Stimulated activated naive CD4-positive, alpha-beta T cell (primary cell): ENCODE measurements around the gene STIP1.
"Not testable (repeated sequence)": the region's sequence is repeated elsewhere in the genome, so short reads cannot be mapped to it uniquely, and the experiment has no call there.

Experiments
- DNase-seq, 6 experiments: peaks; one replicate each; lab custom pipeline; 2025; lab: John Stamatoyannopoulos, UW

STIP1 gene

DNA sequence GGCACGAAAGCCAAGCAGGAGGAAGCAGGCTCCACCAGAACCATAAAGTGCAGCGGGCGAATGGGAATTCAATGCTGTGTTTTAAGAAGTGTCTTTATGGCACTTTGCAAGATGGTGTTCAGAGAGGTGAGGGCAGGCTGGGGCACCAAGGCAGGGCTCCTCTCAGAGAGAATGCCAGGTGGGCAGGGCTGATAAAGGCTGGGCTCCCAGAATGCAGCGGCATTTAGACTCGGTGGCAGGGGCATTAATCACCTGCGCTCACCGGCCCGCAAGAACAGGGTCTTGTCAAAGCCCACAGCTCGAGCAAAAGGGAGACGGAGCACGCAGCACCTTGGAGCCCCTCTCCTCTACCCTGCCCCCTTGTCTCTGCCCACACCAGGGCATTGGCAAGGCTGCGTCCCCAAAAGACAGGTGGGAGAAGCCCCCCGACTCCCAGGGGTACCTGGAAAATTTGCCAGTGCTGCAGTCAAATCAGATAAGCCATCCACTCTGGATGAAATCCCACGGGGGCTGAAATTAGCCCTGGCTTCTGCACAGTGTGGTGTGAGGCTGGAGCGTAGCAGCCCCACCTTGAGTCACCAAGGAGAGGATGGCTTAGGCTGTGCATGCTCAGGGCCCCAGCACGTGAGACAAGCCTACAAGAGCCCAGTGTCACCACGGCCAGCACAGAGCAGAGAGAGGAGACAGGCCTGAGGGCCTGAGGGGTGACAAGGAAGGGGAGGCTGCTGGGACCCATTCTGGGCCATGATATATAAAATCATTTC, 28.2 kb upstream of the STIP1 start:
- DNase-seq = no peak

DNA sequence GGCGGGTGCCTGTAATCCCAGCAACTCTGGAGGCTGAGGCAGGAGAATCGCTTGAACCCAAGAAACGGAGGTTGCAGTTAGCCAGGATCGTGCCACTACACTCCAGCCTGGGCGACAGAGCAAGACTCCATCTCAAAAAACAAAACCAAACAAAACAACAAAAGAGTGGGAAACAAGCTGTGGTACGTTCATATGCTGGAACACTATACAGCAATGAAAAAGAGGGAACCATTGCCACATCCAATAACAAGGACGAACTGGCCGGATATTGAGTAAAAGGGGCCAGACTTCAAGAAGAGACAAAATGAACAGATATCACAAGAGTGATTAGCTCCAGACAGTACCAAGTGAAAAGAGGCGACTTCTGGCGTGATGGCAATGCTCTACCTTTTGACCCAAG, 24.9 kb upstream of the STIP1 start:
- no peak for DNase-seq

DNA sequence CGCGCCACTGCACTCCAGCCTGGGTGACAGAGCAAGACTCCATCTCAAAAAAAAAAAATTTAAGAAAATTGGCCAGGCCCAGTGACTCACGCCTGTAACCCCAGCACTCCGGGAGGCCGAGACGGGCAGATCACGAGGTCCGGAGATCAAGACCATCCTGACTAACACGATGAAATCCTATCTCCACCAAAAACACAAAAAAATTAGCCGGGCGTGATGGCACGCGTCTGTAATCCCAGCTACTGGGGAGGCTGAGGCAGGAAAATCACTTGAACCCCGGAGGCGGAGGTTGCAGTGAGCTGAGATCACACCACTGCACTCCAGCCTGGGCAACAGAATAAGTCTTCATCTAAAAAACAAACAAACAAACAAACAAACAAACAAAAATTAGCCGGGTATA, 23.2 kb upstream of the STIP1 start:
- DNase-seq = not testable (repeated sequence)

DNA sequence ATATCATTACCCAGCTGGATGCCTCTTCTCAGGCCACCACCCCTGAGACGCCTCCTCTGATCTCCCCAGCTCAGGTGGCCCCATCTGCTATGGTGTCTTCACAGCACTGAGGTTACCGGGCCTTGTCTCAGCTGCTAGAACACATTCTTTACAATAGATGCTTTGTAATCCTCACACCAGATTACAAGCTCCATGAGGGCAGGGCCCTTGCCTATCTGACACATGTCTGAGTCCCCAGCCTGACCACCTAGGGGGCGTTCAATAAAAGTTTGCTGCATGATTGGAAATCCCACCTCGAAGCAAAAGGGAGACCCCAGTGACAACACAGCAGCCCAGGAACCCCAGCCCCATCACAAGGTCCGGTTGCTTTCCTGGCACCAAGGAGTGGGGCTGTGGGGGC, 22.0 kb upstream of the STIP1 start:
- DNase-seq = no peak

DNA sequence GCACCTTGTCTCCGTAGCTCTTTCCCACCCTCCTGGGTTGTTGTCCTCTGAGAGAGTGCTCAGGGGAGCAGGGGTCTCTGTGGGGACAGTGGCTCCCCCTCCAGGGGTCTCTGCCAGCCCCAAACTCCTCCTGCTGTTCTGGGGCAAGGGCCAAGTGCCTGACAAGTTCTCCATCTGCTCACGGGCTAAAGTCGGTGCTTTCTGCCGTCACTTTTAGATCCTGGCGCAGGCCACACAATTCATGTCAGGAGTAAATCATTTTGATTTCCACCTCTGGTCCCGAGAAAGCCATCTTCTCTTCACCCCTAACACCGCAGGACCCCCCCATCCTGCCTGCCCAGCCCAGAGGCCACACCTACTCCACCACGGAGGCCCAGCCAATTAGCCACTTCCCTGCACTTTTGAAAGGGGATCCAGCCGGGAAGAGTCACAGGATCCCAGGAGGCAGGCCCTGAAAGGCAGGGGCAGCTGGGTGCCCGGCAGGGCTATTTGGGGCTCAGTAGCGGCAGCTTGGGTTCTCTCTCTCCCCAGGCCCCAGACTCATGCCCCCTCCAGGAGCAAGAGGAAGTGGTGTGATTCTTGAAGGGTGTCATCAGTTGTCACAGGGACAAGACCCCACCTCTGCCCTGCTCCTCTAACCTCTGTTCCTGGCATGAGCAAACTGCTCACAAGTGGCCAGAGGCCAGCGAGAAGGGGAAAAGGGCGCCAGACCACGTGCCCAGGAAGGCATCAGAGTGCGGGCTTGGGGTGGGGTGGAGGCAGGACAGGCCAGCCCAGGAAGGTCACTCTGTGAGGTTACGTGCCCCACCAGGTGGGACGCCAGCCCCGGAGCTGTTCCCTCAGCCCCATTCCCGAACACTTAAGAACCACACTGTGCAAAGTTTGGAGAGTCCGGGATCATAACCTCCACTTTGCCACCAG, 21.3 kb upstream of the STIP1 start:
- DNase-seq = no peak

DNA sequence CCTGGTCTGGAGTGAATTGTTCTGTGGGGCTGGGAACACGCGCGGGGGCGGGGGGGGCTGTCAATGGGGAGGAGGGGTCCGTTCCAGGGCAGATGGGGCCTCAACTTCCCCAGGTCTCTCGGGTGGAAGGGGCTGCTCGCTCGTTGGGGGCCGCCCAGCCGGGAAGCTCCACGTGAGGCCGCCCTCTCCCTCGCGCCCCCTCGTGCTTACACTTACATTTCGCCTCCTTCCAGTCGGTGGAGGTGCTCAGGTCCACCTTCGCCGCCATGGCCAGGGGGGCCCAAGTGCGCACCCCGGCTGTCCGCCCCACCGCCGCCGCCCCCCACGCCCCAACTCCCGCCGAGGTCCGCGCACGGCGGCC, 20.5 kb upstream of the STIP1 start:
- DNase-seq = no peak

DNA sequence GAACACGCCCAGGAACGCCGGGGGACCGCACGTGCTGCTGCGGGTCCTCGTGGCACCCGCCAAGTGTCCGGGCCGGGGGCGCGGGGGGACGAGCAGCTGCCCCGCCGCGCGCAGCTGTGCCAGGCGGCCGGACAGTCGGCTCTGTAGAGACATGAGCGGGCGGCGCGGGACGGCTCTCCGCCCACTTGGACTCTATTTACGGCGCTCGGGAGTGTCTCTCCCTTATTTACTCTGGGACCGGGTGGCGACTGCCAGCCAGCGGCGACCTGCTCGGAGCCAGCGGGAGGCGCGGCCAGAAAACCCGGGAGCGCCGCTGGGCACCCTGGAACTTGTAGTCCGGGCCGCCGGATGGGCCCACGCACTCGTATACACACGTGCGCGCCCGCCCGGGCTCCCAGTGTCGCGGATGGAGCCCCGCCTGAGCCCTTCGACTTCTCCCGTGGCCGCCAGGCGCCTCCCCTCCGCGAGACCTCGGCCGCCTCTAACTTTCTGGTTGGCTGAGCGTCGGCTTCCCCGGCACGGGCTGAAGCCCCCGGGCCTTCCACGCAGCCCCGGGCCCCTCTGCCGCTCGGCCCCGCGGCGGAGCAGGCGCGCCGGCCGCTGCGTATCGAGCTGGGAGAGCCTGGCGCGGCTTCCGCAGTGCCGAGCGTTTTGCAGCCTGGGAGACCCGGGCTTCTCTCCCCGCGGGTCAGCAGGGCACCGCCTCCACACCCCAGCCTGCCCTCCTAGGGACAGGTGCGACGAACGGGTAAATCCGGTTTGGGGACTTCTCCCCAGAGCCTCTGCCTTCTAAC, 19.9 kb upstream of the STIP1 start, which contains the start of gene MACROD1:
Gene MACROD1, minus strand, starts transcription at position 272 of the 794 bp plus-strand sequence. Its CDS starts 119 bp downstream, at position 153.
- peak; percentile 47 to 72 (median 66) for DNase-seq

DNA sequence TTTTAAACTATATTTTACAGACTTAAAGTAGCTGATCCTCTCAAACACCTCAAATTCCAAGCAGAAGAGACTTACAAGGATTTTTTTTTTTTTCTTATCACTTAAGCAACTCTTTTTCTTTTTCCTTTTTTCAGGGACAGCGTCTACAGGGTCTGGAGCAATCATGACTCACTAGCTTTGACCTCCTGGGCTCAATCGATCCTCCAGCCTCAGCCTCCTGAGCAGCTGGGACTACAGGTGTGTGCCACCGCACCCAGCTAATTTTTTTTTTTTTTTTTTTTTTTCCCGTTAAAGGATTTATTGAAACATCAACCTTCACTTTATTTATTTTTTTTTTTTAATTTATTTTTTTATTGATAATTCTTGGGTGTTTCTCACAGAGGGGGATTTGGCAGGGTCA, 15.6 kb upstream of the STIP1 start:
- DNase-seq = no peak

DNA sequence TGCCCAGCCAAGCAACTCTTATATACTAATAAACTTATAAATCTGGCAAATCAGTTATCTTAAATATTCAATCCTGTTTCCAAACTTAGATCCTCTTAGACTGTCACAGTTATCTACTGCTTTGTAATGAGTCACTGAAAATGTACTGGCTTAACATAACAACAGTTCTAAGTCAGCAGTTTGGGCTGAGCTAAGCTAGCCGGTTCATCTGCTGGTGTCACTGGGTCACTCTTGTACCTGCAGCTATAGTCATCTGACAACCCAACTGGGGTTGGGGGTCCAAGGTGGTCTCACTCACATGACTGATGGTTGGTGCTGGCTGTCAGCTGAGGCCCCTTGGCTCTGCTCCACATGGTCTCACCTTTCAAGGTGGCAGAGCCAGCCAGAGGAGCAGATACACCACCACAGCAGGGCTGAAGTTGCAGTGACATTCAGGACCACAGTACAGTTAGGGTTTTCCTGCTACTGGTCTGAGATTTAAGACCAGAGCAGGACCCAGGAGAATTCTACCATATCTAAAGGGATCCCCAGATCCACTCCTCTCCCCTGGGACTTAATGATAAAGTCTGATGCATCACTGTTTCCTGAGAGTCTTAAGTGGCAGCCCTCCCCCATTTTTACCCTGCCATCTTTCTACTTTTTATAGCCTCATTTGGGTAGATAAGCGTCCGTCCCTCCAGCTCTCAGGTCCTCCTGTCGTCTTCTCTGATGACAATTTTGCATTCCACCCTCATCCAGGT, 12.2 kb upstream of the STIP1 start:
- no peak for DNase-seq

DNA sequence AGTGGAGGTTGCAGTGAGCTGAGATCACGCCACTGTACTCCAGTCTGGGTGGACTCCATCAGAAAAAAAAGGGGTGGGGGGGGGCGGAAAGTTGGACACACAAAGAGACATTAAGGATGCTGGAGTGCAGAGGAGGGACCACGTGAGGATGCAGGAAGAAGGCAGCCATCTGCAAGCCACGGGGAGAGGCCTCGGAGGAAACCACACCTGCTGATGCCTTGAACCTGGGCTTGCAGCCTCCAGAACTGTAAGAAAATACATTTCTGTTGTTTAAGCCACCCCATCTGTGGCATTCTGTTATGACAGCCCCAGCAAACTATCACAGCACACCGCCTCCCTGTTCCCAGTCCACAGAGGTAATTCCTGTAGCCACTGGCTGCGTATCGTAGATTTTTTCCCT, 9.2 kb upstream of the STIP1 start:
- DNase-seq = no peak

DNA sequence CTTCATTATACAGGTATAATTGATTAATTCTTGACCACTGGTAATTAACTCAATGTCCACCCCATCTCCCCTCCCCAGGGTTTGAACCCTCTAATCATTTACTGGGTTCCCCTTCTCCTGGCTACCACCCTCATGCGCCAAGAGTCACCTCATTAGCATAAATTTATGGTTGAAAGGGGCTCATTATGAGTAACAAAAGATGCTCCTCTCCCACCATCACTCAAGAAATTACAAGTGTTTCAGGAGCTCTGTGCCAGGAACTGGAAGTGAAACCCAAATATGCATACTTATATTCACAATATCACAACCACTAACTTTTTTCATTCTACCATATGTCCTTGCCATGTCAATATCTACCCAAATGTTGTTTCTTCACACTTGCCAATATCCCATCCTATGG, 7.8 kb upstream of the STIP1 start:
- DNase-seq = no peak

DNA sequence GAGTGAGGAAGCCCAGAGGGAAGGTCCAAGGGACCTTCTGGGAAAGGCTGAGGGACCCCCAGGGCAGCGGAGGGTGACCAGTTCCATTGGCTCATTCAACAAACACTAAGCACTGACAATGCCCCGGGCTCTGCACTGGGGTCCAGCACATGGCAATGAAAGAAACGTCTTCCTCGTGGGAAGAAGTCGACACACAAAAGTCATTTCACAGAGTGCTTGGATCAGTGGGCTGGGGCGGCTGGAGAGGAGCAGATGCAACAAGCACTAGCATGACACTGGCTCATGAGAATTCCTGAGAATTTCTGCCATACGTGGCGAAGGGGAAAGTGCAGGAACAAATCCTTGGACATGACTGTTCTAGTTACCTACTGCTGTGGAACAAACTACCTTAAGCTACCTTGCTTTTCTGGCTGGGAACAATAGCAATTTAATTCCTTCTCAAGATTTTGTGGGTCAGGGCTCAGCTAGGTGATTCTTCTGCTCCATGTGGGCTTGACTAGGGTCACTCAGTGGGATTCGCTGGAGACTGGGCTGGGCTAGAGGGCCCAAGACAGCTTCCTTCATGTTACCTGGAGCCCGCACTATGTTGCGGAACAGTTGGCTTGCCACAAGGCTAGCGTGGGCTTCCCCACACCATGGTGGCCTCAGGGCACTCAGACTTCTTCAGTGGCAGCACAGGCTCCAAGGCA, 6.9 kb upstream of the STIP1 start:
- no peak for DNase-seq

DNA sequence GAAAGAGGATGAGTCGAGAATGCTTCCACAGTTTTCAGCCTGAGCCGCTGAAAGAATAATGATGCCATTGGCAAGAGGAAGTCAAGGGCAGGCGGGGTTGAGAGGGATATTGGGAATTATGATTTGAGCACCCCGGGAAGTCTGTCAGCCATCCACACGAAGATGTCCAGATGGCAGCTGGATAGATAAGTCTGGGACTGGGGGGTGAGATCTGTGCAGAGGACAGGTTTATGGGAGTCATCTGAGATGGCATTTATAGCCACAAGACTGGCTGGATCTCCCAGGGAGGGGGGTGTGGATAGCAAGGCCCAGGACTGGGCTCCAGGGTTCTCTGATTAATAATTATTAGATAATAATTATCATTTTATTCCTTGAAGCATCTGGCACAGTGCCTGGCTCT, 5.1 kb upstream of the STIP1 start:
- no peak for DNase-seq

DNA sequence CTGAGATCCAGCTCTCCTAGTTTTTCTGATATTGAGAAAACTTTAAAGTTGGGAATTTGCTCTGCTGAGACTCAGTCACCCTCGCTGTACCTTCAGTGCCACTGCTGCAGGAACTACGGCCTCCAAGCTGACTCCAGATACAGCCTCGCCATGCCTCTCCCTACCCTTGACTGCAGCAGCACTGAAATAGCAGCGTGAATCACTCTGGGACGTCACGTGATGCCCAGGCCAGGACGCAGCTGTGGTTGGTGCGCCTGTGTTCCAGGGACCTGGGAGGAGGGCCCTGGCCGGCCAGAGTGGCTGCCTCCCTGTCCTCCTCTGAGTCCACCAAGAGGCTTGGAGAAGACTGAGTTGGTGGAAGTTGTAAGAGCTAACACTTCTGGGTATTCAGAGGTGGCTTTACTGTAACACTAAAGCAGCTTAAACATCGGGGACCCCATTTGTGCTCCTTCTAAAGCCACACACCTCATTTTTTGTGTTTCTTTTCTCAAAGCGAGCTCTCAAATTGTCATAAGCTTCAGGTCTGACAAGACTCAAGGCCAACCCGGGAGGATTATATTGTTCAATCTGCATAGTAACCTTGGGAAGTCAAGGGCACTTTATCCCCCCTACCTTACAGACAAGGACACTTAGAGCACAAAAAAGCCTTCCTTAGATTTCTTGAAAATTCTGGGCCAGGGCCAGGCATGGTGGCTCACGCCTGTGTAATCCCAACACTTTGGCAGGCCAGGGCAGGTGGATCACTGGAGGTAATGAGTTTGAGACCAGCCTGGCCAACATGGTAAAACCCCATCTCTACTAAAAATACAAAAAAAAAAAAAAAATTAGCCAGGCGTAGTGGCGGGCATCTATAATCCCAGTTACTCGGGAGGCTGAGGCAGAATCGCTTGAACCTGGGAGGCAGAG, 4.2 kb upstream of the STIP1 start:
- no peak for DNase-seq

DNA sequence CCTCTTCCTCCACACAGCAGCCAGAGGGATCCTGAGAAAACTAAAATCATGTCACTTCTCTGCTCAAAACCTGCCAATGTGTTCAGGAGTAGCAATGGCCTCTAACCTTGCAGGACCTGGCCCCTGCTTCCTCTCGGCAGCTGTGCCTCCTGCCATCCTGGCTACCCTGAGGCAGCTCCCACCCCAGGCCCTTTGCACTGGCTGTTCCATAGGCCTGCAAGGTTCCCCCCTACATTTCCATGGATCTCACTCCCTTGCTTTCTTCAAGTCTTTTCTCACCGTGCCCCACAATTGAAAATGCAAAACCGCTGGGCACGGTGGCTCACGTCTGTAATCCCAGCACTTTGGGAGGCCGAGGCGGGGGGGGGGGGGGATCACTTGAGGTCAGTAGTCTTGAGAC, 2.1 kb upstream of the STIP1 start:
- DNase-seq = no peak

DNA sequence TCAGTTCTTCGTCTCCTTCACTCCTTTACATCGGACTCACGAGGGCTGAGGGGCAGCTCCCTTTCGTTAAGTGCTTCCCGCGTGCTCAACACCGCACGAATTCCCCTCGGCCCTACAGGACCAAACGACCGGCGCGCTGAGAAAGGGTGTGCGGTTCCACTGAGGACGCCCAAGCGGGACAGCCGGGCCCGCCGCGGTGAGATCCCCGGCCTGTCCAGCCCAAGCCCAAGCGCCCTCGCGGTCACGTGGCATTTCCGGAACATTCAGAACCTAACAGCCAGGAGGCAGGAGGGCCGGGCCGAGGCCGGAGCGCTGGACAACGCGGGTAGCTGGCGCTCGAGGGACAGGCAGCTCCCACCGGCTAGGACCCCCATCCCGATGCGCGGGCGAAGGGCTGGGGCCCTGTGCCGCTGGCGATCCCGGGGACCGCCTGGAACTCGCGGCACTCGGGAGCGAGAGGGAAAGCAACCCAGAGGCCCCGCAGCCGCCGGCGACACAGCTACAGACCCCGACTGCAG, 737 bp upstream of the STIP1 start:
- DNase-seq = peak in 1 of 6 experiments; percentile 66

DNA sequence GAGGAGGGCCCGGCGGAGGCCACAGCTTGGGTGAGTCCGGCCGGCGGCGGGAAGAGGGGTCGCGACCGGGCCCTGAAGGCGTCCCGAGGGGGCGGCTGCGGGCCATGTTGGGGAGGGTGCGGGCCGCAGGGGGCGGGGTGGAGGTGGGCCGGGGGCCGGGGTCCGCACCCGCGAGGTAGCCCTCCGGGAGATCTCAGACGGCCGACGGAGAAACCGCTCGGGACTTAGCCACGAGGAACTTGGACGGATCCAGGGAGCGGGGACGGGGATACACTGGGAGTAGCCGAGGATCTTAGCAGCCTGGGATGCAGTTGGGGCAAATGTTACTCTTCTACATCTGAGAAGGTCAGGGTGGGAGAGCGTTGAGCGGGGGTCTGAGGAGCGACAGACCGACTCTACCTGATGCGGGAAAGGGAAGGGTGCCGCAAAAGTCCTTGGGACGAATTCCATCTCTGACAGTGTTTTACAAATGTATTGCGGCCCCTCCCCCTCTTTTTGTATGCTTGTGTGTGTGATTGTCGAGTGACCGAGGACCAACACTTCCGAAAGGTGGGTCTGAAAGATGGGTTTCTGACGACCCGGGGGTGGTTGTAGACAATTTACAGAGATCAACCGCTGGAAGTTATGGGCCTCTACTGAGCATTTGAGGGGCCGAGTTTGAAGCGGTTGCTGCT, 658 bp downstream of the STIP1 start:
- DNase-seq = peak in 4 of 6 experiments; percentile 26 to 47 (median 44)

DNA sequence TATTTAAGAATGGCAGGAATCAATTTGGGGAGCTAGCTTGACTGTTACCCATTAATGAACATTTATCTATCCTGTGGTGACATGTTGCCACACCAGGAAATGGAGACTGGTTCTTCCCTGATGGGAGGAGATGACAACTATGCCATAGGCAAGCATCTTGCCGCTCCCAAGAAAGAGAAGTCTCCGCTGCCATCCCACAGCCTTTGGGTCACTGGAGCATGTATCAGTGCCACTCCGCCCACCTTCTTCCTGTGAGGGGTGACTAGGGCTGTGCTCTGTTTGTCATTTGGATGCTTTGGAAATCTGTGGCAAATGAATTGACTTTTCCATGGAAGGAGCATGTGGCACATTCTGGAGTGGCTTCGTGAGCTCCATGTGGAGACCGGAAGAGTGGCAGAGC, 6.5 kb downstream of the STIP1 start:
- no peak for DNase-seq

DNA sequence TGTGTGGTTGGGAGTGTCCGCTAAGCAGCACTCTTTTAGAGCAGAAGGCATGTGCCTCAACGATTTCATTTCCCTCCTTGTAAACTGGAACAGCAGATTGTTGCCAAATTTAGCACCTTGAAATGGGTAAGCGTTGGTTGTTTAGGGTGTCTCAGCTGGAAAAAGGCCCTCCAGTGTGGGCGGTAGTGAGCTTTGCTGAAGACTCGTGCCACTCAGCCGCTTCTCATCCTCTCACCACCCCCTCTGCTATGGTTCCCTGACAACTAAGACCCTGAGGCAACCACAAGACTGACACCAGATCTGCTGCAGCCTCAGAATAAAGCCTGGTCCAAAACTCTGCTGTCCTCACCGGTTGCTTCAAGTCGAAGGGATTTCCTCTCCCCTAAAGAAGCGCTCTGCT, 10.7 kb downstream of the STIP1 start:
- no peak for DNase-seq
